ENCODE data around the gene UBA52. TPM values are rescaled to one million over a fixed set of nuclear protein-coding genes. Genes with fewer than 3 reads are reported as not detected.

Gene UBA52
- total and polyA plus RNA-seq, 2 of the 8 experiments (the other 6 are each of a cell fraction or from before 2014, with no cell fraction given): 1,340 to 5,409 TPM

DNA sequence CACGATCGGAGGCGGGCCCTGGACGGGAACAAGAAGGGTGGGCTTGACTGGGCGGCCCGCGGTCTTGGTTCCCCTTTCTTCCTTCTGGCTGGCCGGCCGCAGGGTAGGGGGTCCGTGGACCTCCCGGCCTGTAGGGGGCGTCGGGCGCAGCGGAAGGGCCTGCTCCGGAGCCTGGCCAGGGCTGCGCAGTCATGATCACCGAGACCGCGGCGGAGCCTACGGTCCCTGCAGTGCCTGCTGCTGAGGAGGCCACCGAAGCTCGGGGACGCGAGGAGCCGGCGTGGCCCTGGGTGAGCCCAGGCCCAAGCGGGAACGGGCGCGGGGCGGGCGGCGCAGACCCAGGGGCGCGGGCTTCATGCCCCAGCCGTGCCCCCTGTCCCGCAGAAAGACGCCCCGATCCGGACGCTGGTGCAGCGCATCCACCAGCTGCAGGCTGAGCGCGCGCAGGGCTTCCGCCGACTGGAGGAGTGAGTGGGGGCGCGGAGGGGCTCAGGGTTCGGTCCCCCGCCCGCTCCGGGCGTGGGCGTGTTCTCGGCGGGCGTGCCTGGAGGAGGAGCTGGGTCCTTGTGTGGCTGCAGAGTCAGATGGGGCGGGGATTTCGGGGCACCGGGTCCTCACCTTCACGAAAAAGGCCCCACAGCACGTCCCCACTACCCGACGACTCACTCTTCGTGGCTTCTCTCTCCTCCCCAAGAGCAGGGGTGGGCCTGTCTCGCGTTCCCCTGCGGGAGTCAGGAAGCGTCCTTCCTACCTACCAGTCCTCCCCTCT is 17.1 kb downstream of the UBA52 start, which contains the start of gene REX1BD (continued):
- TF ChIP-seq, protein P1, sequence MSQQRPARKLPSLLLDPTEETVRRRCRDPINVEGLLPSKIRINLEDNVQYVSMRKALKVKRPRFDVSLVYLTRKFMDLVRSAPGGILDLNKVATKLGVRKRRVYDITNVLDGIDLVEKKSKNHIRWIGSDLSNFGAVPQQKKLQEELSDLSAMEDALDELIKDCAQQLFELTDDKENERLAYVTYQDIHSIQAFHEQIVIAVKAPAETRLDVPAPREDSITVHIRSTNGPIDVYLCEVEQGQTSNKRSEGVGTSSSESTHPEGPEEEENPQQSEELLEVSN (IDR thresholded peaks at IDR 0.05): no peak
- TF ChIP-seq NANOG (IDR thresholded peaks at IDR 0.05; ENCODE audit: insufficient read depth, low read depth, low read length, poor library complexity, severe bottlenecking) (peak; percentile 25), POLR2AphosphoS5 (IDR thresholded peaks at IDR 0.05; ENCODE audit: low read depth, low read length) (peak; percentile 78), SRF (IDR thresholded peaks at IDR 0.05; ENCODE audit: low read depth, low read length) (no peak), EZH2 (IDR thresholded peaks at IDR 0.05; ENCODE audit: low read depth, low read length, severe bottlenecking) (peak; percentile 11), CREB1 (IDR thresholded peaks at IDR 0.05) (peak; percentile 37; the same call in 1 of the 2 replicates), POLR2A (IDR thresholded peaks at IDR 0.05; ENCODE audit: control extremely low read depth in 1 of 2, low read depth in 2 of 2, low read length in 2 of 2) (peak; percentile 75 to 87), MAFK (IDR thresholded peaks at IDR 0.05; ENCODE audit: low read depth, low read length) (peak; percentile 66; the same call in 1 of the 2 replicates), EGR1 (IDR thresholded peaks at IDR 0.05; ENCODE audit: borderline replicate concordance, low read depth, low read length) (peak; percentile 84; the same call in 1 of the 2 replicates), SP1 (IDR thresholded peaks at IDR 0.05; ENCODE audit: low read depth, low read length) (no peak), RFX5 (IDR thresholded peaks at IDR 0.05; ENCODE audit: borderline replicate concordance, low read depth, low read length) (no peak), RAD21 (IDR thresholded peaks at IDR 0.05 in 1 of 2, conservative IDR thresholded peaks at IDR 0.05 in 1 of 2; ENCODE audit: low read depth in 2 of 2, low read length in 2 of 2) (peak; percentile 26 to 45), SIX5 (IDR thresholded peaks at IDR 0.05; ENCODE audit: low read depth, low read length) (no peak), KDM5A (IDR thresholded peaks at IDR 0.05; ENCODE audit: low read length) (no peak), HDAC6 (IDR thresholded peaks at IDR 0.05; ENCODE audit: low read depth, low read length) (no peak), CBX8 (IDR thresholded peaks at IDR 0.05; ENCODE audit: borderline replicate concordance, low read depth, low read length) (no peak), PHF8 (conservative IDR thresholded peaks at IDR 0.05; ENCODE audit: low read depth, low read length) (peak; percentile 94), KDM4A (IDR thresholded peaks at IDR 0.05; ENCODE audit: low read depth, low read length, severe bottlenecking) (peak; percentile 68), TCF12 (IDR thresholded peaks at IDR 0.05; ENCODE audit: low read depth, low read length) (no peak)
- TF ChIP-seq, protein P2, sequence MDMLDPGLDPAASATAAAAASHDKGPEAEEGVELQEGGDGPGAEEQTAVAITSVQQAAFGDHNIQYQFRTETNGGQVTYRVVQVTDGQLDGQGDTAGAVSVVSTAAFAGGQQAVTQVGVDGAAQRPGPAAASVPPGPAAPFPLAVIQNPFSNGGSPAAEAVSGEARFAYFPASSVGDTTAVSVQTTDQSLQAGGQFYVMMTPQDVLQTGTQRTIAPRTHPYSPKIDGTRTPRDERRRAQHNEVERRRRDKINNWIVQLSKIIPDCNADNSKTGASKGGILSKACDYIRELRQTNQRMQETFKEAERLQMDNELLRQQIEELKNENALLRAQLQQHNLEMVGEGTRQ (IDR thresholded peaks at IDR 0.05; ENCODE audit: low read length): no peak
